ENCODE results near the gene SMIM38. TPM values are rescaled to one million over a fixed set of nuclear protein-coding genes. Genes with fewer than 3 reads are reported as not detected.

SMIM38 gene
- total and polyA plus RNA-seq, 2 of the 4 experiments (the other 2 are of a cell fraction): under 0.01 to 0.05 TPM

- Histone ChIP-seq H3K79me1 (ENCODE audit: low read depth in 1 of 2, low read length in 2 of 2) (no peaks in the 10 kb centered on the region), H3K56ac (ENCODE audit: extremely low read depth, insufficient read depth, low read length) (no peak overlapping the region), H3K14ac (replicated peaks; ENCODE audit: low read depth, low read length) (no peak overlapping the region), H3K36me3 (ENCODE audit: control insufficient read depth, insufficient read depth, low read length) (no peaks in the 10 kb centered on the region), H3K18ac (ENCODE audit: low read depth, low read length) (no peak overlapping the region), H3K4me2 (ENCODE audit: low read depth, low read length) (no peak overlapping the region), H2BK15ac (ENCODE audit: low read depth, low read length) (no peak overlapping the region), H3K23ac (ENCODE audit: low read depth, low read length) (no peak overlapping the region), H3K4ac (ENCODE audit: low read depth, low read length) (no peak overlapping the region), H2BK120ac (ENCODE audit: low read depth, low read length) (no peak overlapping the region), H2AK5ac (ENCODE audit: low read depth, low read length) (peak overlapping the region; percentile 62), H3K27me3 (ENCODE audit: control insufficient read depth, insufficient read depth, low read length) (no peaks in the 10 kb centered on the region), H3K9me3 (ENCODE audit: control insufficient read depth, insufficient read depth, low read length) (no peaks in the 10 kb centered on the region), H4K91ac (ENCODE audit: insufficient read depth, low read depth, low read length) (no peak overlapping the region), H3K9me1 (ENCODE audit: insufficient read depth, low read length) (peaks cover 3% of the 10 kb centered on the region), H2BK20ac (ENCODE audit: low read depth, low read length) (no peak overlapping the region), H3K9ac (ENCODE audit: low read depth, low read length) (no peak overlapping the region), H2AFZ (replicated peaks; ENCODE audit: low read length, poor library complexity) (no peak overlapping the region), H3K4me1 (ENCODE audit: control insufficient read depth, insufficient read depth, low read length) (peaks cover 17% of the 10 kb centered on the region), H4K8ac (ENCODE audit: low read depth in 2 of 2, low read length in 2 of 2) (no peak overlapping the region), H4K20me1 (ENCODE audit: insufficient read depth, low read length) (no peaks in the 10 kb centered on the region), H2AK9ac (replicated peaks; ENCODE audit: low read depth, low read length, poor library complexity) (no peak overlapping the region), H3K4me3 (ENCODE audit: insufficient read depth, low read depth, low read length) (no peak overlapping the region), H2BK5ac (ENCODE audit: low read depth, low read length, poor library complexity, severe bottlenecking) (no peak overlapping the region), H4K5ac (ENCODE audit: low read depth, low read length) (no peak overlapping the region), H3K27ac (ENCODE audit: insufficient read depth, low read length) (no peak overlapping the region)
- intact Hi-C loops (cut with micrococcal nuclease): no loop called here
- BruUV-seq (replicated peaks): no TSS peak
- in situ Hi-C loops (cut with MboI; ENCODE audit: low sequenced_read_pairs): no loop called here
- dilution Hi-C loops (cut with HindIII; ENCODE audit: low sequenced_read_pairs, unreplicated experiment): no loop called here
- ChIA-PET POLR2A (ENCODE audit: unreplicated experiment) (no interaction called here), CTCF (no interaction called here)
- DNase-seq (no peak), ATAC-seq (ENCODE audit: low read depth) (no peak)
- 97% methylated on average over 6 of the region's 15 CpGs; no CpG with 5 or more reads in 1 of the 2 experiments for WGBS, 2 experiments (ENCODE audit: extremely low coverage in 2 of 2, insufficient read length in 1 of 2)
- TF ChIP-seq USF2 (IDR thresholded peaks at IDR 0.05; ENCODE audit: low read depth, low read length) (no peak), MAFK (IDR thresholded peaks at IDR 0.05; ENCODE audit: low read depth, low read length) (no peak), POLR2A (IDR thresholded peaks at IDR 0.05; ENCODE audit: low read depth, low read length) (no peak), MXI1 (IDR thresholded peaks at IDR 0.05; ENCODE audit: borderline replicate concordance, low read depth, low read length) (no peak), SMC3 (IDR thresholded peaks at IDR 0.05; ENCODE audit: low read depth, low read length) (no peak), MAZ (IDR thresholded peaks at IDR 0.05; ENCODE audit: borderline replicate concordance, low read depth, low read length) (no peak), RFX5 (IDR thresholded peaks at IDR 0.05; ENCODE audit: low read depth, low read length) (no peak), CEBPB (IDR thresholded peaks at IDR 0.05; ENCODE audit: low read depth, low read length) (no peak), ELK1 (IDR thresholded peaks at IDR 0.05; ENCODE audit: borderline replicate concordance, low read depth, low read length) (no peak), CTCF (conservative IDR thresholded peaks at IDR 0.05; ENCODE audit: low read depth, low read length) (no peak), BHLHE40 (IDR thresholded peaks at IDR 0.05; ENCODE audit: low read depth, low read length) (no peak), FOS (IDR thresholded peaks at IDR 0.05; ENCODE audit: low read depth, low read length) (no peak), CHD1 (IDR thresholded peaks at IDR 0.05; ENCODE audit: low read depth, low read length) (no peak)
Observed at GRCh38 chr11:69160296-69161116, 4.8 kb downstream of the SMIM38 start.

Data from IMR-90 (cell line).